Gastrocnemius medialis (tissue), 4 donors: ENCODE measurements around the gene CLEC1A.

Experiments used
- POLR2A ChIP-seq, 2 donors: fragments of 450-650 bp; IDR thresholded peaks; one replicate each; pipeline ENCODE4 v1.6.1; 2017; ENCODE audit warnings: antibody characterized with exemption in 2 of 2, mild to moderate bottlenecking in 2 of 2, moderate library complexity in 2 of 2
- TF ChIP-seq, protein P1 (sequence below), 5 experiments: fragments of 450-650 bp in 3 of 5; fragments of 200-600 bp in 2 of 5; sonication (generic) in 2 of 5; IDR thresholded peaks in 4 of 5; conservative IDR thresholded peaks in 1 of 5; 1 replicate in 4 of 5; 2 replicates in 1 of 5; pipeline ENCODE4 v1.5.1; 2016 to 2019; ENCODE audit warnings: antibody characterized with exemption in 5 of 5, mild to moderate bottlenecking in 3 of 5, moderate library complexity in 3 of 5

DNA sequence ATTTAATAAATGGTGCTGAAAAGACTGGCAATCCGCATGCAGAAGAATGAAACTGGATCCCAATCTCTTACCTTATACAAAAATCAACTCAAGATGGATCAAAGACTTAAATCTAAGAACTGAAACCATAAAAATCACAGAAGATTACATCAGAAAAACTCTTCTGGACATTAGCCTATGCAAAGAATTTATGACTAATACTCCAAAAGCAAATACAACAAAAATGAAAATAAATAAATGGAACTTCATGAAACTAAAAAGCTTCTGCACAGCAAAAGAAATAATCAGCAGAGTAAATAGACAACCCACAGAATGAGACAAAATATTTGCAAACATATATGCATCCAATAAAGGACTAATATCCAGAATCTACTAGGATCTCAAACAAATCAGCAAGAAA, 14.3 kb upstream of the CLEC1A start:
- TF ChIP-seq, protein P1, sequence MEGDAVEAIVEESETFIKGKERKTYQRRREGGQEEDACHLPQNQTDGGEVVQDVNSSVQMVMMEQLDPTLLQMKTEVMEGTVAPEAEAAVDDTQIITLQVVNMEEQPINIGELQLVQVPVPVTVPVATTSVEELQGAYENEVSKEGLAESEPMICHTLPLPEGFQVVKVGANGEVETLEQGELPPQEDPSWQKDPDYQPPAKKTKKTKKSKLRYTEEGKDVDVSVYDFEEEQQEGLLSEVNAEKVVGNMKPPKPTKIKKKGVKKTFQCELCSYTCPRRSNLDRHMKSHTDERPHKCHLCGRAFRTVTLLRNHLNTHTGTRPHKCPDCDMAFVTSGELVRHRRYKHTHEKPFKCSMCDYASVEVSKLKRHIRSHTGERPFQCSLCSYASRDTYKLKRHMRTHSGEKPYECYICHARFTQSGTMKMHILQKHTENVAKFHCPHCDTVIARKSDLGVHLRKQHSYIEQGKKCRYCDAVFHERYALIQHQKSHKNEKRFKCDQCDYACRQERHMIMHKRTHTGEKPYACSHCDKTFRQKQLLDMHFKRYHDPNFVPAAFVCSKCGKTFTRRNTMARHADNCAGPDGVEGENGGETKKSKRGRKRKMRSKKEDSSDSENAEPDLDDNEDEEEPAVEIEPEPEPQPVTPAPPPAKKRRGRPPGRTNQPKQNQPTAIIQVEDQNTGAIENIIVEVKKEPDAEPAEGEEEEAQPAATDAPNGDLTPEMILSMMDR (IDR thresholded peaks at IDR 0.05 in 4 of 5, conservative IDR thresholded peaks at IDR 0.05 in 1 of 5): no peak
- TF ChIP-seq POLR2A (IDR thresholded peaks at IDR 0.05): no peak
